ENCODE data around the gene ZBTB22. TPM values are rescaled to one million over a fixed set of nuclear protein-coding genes. Genes with fewer than 3 reads are reported as not detected.

ZBTB22 gene
- total RNA-seq, 1 experiment from 2014 or later, result 11.7 TPM

- H3K36me3 ChIP-seq (ENCODE audit: control insufficient read depth in 1 of 2, insufficient read depth in 2 of 2, low read length in 2 of 2), result no peaks in the 10 kb centered on the region
- TF ChIP-seq JUND (IDR thresholded peaks at IDR 0.05), result no peak
- no peaks in the 10 kb centered on the region for H3K27me3 ChIP-seq (ENCODE audit: insufficient read depth, low read length)
- no peak overlapping the region for H3K4me2 ChIP-seq (ENCODE audit: low read length)
- POLR2A ChIA-PET, result no interaction called here
- intact Hi-C loops (cut with micrococcal nuclease), result no loop called here
- no peak for DNase-seq (ENCODE audit: low read depth, low spot score)
- RAD21 ChIA-PET (ENCODE audit: low non-redundant PET in 1 of 2, low total read pairs in 2 of 2, uncharacterized antibody in 2 of 2, unreplicated experiment in 2 of 2), result no interaction called here
- H3K79me2 ChIP-seq (ENCODE audit: insufficient read depth, low read length), result no peaks in the 10 kb centered on the region
- no peaks in the 10 kb centered on the region for H3K9me3 ChIP-seq (ENCODE audit: control insufficient read depth in 1 of 2, insufficient read depth in 1 of 2, low read depth in 1 of 2, low read length in 2 of 2)
- no peak for ATAC-seq
- H4K20me1 ChIP-seq (ENCODE audit: insufficient read depth), result no peaks in the 10 kb centered on the region
- H3K4me1 ChIP-seq (ENCODE audit: control insufficient read depth in 1 of 2, insufficient read depth in 2 of 2, low read length in 2 of 2), result peaks cover 3 to 12% of the 10 kb centered on the region in 2 experiments
- no peaks in the 10 kb centered on the region for H3K9me2 ChIP-seq (ENCODE audit: insufficient read depth)
- no peak overlapping the region for H3K9ac ChIP-seq (ENCODE audit: low read length)
- no TSS peak for BruUV-seq (replicated peaks)
- H3K27ac ChIP-seq (ENCODE audit: low read depth, low read length), result no peak overlapping the region
- CTCF ChIA-PET, result no interaction called here
- H3K4me3 ChIP-seq (replicated peaks in 1 of 2; ENCODE audit: low read depth in 1 of 2, low read length in 2 of 2), result no peak overlapping the region
- H2AFZ ChIP-seq (ENCODE audit: low read depth, low read length, poor library complexity, severe bottlenecking), result no peak overlapping the region
These were observed 11.5 kb upstream of the ZBTB22 start for GRCh38 chr6:33329058-33329457.

DNA sequence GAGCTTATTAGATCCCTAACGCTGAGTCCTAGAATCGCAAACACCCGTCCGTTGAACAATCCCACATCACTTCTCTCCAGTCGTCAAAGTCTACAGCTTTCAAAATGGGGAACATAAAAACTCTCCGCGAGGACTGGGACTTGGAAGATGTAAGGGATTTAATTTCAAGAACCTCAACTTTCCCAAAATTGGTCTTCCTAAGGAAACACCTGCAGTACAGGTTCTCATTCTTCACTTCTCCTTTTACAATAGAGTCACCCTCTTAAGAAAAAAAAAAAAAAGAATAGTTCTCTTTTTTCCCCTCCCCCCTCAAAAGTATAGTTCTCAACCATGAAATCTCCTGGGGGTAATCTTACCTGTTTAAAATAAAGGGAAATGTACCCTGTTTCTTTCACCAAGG lies 6.6 kb upstream of the ZBTB22 start:
- H3K36me3 ChIP-seq (ENCODE audit: control insufficient read depth in 1 of 2, insufficient read depth in 2 of 2, low read length in 2 of 2), result peaks cover 17 to 23% of the 10 kb centered on the region in 2 experiments; a peak in 3 of 4 replicates
- RAD21 ChIA-PET (ENCODE audit: low non-redundant PET in 1 of 2, low total read pairs in 2 of 2, uncharacterized antibody in 2 of 2, unreplicated experiment in 2 of 2), result no interaction called here
- CTCF ChIA-PET, result no interaction called here
- no peaks in the 10 kb centered on the region for H3K27me3 ChIP-seq (ENCODE audit: insufficient read depth, low read length)
- peak overlapping the region; percentile 86 to 92 for H3K4me3 ChIP-seq (replicated peaks in 1 of 2; ENCODE audit: low read depth in 1 of 2, low read length in 2 of 2)
- no peaks in the 10 kb centered on the region for H3K9me3 ChIP-seq (ENCODE audit: control insufficient read depth in 1 of 2, insufficient read depth in 1 of 2, low read depth in 1 of 2, low read length in 2 of 2)
- no peak for ATAC-seq
- H3K9me2 ChIP-seq (ENCODE audit: insufficient read depth), result no peaks in the 10 kb centered on the region
- peak overlapping the region; percentile 100 for H3K4me2 ChIP-seq (ENCODE audit: low read length)
- POLR2A ChIA-PET, result no interaction called here
- H4K20me1 ChIP-seq (ENCODE audit: insufficient read depth), result no peaks in the 10 kb centered on the region
- no peak for TF ChIP-seq CEBPB (IDR thresholded peaks at IDR 0.05; ENCODE audit: low read depth)
- TF ChIP-seq EGR1 (IDR thresholded peaks at IDR 0.05; ENCODE audit: low read depth), result no peak
- no peak for TF ChIP-seq SP1 (IDR thresholded peaks at IDR 0.05; ENCODE audit: low read depth)
- no peak for TF ChIP-seq CTCF (IDR thresholded peaks at IDR 0.05 in 2 of 3, conservative IDR thresholded peaks at IDR 0.05 in 1 of 3; ENCODE audit: borderline replicate concordance in 1 of 3, insufficient read depth in 1 of 3, low read depth in 2 of 3, low read length in 2 of 3)
- TF ChIP-seq EZH2 (IDR thresholded peaks at IDR 0.05), result no peak
- intact Hi-C loops (cut with micrococcal nuclease), result no loop called here
- no peak overlapping the region for H2AFZ ChIP-seq (ENCODE audit: low read depth, low read length, poor library complexity, severe bottlenecking)
- H3K27ac ChIP-seq (ENCODE audit: low read depth, low read length), result no peak overlapping the region
- peaks cover 36% of the 10 kb centered on the region for H3K79me2 ChIP-seq (ENCODE audit: insufficient read depth, low read length)
- H3K9ac ChIP-seq (ENCODE audit: low read length), result peak overlapping the region; percentile 94
- peaks cover 19 to 49% of the 10 kb centered on the region in 2 experiments for H3K4me1 ChIP-seq (ENCODE audit: control insufficient read depth in 1 of 2, insufficient read depth in 2 of 2, low read length in 2 of 2)
- BruUV-seq (replicated peaks), result no TSS peak
- DNase-seq (ENCODE audit: low read depth, low spot score), result no peak
